A549 treated with AZD2906 at 1 μM for 4 hours (cell line): Measurements from ENCODE around the gene DCDC2B. TPM values are rescaled to one million over a fixed set of nuclear protein-coding genes. Genes with fewer than 3 reads are reported as not detected.

Experiments
- total RNA-seq: library from RNA; stranded (reverse); fragments of 200-300 nt; extraction: Qiagen RNA extraction; gene quantifications from 5 replicates; pipeline ENCODE4 v1.2.3, GENCODE V29; 2022

DCDC2B gene
- not detected in 5 replicates for total RNA-seq

DNA sequence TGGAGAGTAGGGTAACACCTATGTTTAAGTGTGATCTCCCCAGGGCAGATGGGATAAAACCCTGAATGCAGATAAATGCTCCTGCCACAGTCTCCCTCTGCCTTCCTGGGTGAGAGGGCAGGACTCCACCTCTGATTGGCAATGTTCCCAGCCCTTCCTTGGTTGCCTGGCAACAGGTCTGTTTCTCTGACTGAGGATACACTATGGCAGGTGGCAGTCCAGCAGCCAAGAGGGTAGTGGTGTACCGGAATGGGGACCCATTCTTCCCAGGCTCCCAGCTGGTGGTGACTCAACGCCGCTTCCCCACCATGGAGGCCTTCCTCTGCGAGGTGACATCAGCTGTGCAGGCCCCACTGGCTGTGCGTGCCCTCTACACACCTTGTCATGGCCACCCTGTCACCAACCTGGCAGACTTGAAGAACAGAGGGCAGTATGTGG, at the start of gene DCDC2B:
DCDC2B (plus strand) TSS at position 199 of the 438 bp plus-strand sequence; CDS start at position 204, 5 bp downstream.

GRCh38 chr1:32179443-32180185, 29.3 kb upstream of the DCDC2B start, which contains the start of gene TXLNA:
Gene TXLNA, plus strand, starts transcription at chr1:32179675. Its CDS starts 671 bp downstream, at chr1:32180346.

DNA sequence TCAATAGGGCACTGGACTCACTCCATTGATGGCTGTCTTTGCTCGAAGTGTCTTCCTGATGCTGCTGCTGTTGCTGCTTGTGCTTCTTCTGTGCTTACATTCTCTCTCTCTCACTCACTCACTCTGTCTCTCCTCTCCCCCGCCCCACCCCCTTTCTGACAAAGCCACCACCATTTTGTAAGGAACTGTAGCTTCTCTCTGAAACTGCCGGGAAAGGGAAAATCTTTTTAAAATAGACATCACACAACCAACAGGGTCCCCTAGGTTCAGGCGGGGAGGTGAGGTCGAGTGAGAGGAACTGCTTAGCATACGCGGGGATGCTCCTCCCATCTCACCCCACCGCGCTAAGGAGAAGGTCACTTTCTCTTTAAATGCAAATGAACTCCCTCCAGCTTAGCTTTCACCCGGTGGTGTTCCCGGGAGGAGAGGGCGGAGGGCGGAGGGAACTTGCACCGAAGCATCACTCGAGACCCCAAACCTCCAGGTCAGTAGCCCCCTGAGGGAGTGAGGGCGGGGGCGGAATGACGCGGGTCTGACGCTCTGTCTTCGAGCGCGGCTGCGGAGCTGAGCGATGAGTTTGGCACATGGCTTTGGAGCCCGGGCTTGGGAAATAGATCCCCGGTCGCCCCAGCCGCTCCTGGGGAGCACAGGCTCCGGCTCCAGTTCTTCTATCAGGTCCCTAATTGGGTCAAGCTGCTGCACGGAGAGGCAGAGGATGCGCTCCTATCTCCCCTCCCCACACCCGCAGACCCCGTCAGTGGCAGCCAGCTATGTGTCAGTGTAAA, 8.5 kb upstream of the DCDC2B start, which contains the start of gene CCDC28B:
CCDC28B (plus strand) TSS at position 370 of the 785 bp plus-strand sequence. CDS start 1,341 bp downstream, outside the sequence.

GRCh38 chr1:32205401-32206370, 3.2 kb upstream of the DCDC2B start, which contains the start of gene IQCC:
Gene IQCC, plus strand, starts transcription at chr1:32205671. Its CDS starts 11 bp downstream, at chr1:32205682.

GRCh38 chr1:32221980-32222755, 13.3 kb downstream of the DCDC2B start, which contains the start of the genes EIF3I and TMEM234:
Gene EIF3I, plus strand, starts transcription at chr1:32222407. Its CDS starts 35 bp downstream, at chr1:32222442.
Gene TMEM234, minus strand, starts transcription at chr1:32222353. Its CDS starts 31 bp downstream, at chr1:32222322.

GRCh38 chr1:32246888-32247273, 38.0 kb downstream of the DCDC2B start, which contains the start of gene FAM167B:
Gene FAM167B, plus strand, starts transcription at chr1:32247222. Its CDS starts 200 bp downstream, at chr1:32247422.

GRCh38 chr1:32250893-32251716, 42.2 kb downstream of the DCDC2B start, which contains the start of gene LCK:
Gene LCK, plus strand, starts transcription at chr1:32251265. Its CDS starts 23,065 bp downstream, at chr1:32274330.

Other genes starting within 250 kb of the DCDC2B start
- gene KHDRBS1, start 195.2 kb upstream of the DCDC2B start, total RNA-seq = 126 to 142 TPM (median 130 TPM) in 5 replicates
- gene TMEM39B, start 136.2 kb upstream of the DCDC2B start, total RNA-seq = 9.4 to 11.1 TPM (median 10.9 TPM) in 5 replicates
- 12.7 to 18.2 TPM (median 13.8 TPM) in 5 replicates for gene KPNA6, start 101.0 kb upstream of the DCDC2B start, total RNA-seq
- gene TXLNA, start 29.4 kb upstream of the DCDC2B start, total RNA-seq = 24.3 to 31.2 TPM (median 24.9 TPM) in 5 replicates
- gene CCDC28B, start 8.5 kb upstream of the DCDC2B start, total RNA-seq = 1.6 to 2.0 TPM (median 1.8 TPM) in 5 replicates
- 1.4 to 2.1 TPM (median 1.8 TPM) in 5 replicates for gene IQCC, start 3.4 kb upstream of the DCDC2B start, total RNA-seq
- gene TMEM234, start 13.3 kb downstream of the DCDC2B start, total RNA-seq = 7.3 to 9.4 TPM (median 8.8 TPM) in 5 replicates
- gene EIF3I, start 13.3 kb downstream of the DCDC2B start, total RNA-seq = 267 to 287 TPM (median 277 TPM) in 5 replicates
- gene FAM167B, start 38.1 kb downstream of the DCDC2B start, total RNA-seq = 0.29 to 0.88 TPM (median 0.45 TPM) in 5 replicates
- gene LCK, start 42.2 kb downstream of the DCDC2B start, total RNA-seq = 0.06 to 0.09 TPM in 2 of 5 replicates, not detected in the others
- gene HDAC1, start 83.0 kb downstream of the DCDC2B start, total RNA-seq = 47.4 to 53.3 TPM (median 52.0 TPM) in 5 replicates
- 55.2 to 71.9 TPM (median 64.9 TPM) in 5 replicates for gene MARCKSL1, start 127.1 kb downstream of the DCDC2B start, total RNA-seq
- 1.8 to 3.6 TPM (median 3.3 TPM) in 5 replicates for gene FAM229A, start 153.4 kb downstream of the DCDC2B start, total RNA-seq
- 0.29 TPM in 1 of 5 replicates, not detected in the others for gene TSSK3, start 153.4 kb downstream of the DCDC2B start, total RNA-seq
- 17.4 to 21.0 TPM (median 19.9 TPM) in 5 replicates for gene BSDC1, start 185.4 kb downstream of the DCDC2B start, total RNA-seq